Stimulated activated CD4-positive, alpha-beta T cell treated with anti-CD3 and anti-CD28 coated beads, Interleukin-15, amount 100 ng/mL, for 48 hours (primary cell): Measurements from ENCODE around the gene RASAL3.
A peak's percentile ranks its signal among the peaks of the same experiment; 100 is the strongest.
"Not testable (repeated sequence)": the region's sequence is repeated elsewhere in the genome, so short reads cannot be mapped to it uniquely, and the experiment has no call there.

Experiments
- DNase-seq, 2 donors: peaks; one replicate each; pipeline ENCODE4 v3.0.0-alpha.2; 2020; ENCODE audit warnings: low read depth in 2 of 2

Gene RASAL3

GRCh38 chr19:15421136-15421695 is 43.1 kb downstream of the RASAL3 start:
- DNase-seq: no peak

- no peak for DNase-seq
These were observed 44.8 kb downstream of the RASAL3 start for GRCh38 chr19:15419413-15420025.

DNA sequence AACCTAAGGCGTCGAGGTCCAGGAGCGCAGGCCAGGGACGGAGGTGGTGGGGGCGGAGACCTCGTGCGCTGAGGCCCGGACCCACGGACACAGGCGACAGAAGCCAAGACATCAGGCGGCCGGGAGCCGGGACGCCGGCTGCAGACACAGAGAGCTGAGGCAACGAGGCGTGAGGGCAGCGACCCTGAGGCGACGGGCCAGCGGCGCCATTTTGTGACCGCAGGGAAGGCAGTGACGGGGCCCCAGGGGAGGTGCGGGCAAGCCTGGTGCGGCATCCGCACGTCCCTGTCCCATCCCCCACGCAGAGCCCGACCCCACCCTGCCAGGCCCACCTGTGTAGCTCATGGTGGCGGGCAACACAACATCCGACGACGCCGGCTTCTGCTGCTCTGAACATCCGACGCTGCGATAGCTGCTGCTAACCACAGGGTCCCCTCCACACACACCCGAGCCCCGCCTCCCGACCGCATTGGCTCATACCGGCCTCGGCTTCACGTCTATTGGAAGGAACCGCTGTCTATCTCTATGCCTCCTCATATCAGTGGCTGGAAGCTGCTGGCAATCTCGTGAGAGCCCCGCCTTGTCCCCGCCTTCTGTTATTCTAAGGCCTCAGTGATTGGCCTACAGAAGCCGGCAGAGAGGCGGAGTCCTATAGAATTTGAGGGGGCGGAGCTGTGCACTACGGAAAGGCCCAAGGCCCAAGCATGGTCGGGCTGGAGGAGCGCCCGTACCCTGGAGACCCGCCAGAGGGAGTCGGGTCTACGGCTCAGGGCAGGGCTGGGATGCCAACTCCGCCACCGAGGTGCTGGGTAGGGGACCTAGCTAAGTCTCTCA is 45.5 kb downstream of the RASAL3 start, which contains the start of gene AKAP8L:
Gene AKAP8L, minus strand, starts transcription at position 410 of the 834 bp plus-strand sequence. Its CDS starts 65 bp downstream, at position 345.
- DNase-seq: peak; percentile 98

DNA sequence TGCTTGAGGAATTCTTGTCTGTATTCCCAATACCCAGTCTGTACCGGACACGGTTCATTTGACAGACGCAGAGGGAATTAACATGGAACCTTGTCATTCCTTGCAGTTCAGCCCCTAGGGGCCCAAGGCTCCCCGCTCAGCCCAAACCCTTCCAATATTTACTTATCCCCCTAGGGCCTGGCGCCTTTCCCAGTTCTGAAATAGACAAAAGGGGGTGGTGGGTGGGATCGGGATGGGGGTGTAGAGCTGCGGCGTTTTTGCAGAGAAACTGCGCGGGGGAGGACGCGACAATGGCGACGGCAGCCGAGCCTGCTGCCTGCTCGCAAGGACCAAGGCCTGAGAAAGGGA is 46.1 kb downstream of the RASAL3 start:
- no peak for DNase-seq

DNA sequence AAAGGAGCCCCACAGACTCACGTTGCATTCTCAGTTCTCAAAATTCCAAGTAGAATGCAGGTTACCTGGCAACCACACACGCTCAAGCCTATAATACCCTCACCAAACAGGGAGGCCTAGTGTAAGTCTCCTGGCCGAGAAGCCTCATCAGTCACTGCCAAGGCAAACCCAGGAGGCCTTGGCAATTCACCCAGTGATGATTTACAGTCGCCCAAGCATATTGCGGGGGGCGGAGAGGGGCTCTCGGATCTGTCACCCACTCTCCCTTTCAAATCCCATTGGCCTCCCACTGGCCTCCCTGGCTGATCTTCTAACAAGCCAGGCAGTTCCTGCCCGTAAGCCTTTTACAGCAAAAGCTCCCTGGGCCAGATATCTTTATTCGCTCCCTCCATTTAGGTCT is 46.6 kb downstream of the RASAL3 start:
- no peak for DNase-seq

DNA sequence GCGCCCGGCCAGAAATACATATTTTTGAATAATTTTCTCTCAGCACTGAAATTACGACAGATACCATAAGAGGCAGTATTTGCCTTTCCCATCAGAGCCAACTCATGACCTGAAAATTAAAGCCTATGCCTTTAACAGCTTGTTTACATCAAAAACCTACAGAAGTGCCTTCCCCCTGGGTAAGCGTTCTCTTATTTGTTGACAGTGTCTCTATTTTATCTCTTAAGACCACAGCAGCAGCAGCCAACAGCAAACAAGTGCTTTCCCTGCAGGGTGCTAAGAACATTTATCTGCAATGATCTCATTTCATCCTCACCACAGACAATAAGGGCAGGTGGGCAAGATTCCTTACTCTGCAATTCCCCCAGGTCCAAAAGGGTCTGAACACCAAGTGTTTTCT is 51.5 kb downstream of the RASAL3 start:
- DNase-seq: no peak

DNA sequence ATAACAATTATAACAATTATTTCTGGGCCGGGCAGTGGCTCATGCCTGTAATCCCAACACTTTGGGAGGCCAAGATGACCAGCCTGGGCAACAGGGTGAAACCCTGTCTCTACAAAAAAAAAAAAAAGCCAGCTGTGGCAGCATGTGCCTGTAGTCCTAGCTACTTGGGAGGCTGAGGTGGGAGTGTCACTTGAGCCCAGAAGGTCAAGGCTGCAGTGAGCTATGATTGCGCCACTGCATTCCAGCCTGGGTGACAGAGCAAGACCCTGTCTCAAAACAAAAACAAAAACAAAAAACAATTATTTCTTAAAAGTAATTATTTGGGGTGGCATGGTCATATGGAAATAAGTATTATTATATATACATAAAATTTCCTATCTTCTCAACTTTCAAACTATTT is 53.0 kb downstream of the RASAL3 start:
- DNase-seq: not testable (repeated sequence)

DNA sequence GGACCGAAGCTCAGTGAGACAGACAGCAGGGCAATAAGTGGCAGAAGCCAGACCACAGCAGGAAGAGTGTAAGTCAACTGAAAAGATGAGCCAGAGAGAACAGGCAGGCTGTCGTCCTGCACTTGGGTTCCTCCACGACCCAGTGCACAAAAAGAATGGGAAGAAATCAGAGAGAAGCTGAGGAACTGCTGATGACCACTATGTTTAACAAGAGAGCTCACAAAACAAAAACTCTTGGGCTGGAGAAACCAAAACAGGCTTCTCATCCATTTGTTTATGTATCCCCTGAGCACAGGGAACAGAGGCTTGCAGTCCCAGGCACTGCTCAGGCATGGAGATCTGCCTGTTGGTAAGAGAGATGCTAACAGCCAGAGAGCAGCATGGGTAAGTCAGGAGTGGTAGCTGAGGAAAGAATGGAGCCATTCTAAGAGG is 59.5 kb downstream of the RASAL3 start:
- DNase-seq: no peak

GRCh38 chr19:15404097-15404779 is 60.1 kb downstream of the RASAL3 start:
- no peak for DNase-seq

DNA sequence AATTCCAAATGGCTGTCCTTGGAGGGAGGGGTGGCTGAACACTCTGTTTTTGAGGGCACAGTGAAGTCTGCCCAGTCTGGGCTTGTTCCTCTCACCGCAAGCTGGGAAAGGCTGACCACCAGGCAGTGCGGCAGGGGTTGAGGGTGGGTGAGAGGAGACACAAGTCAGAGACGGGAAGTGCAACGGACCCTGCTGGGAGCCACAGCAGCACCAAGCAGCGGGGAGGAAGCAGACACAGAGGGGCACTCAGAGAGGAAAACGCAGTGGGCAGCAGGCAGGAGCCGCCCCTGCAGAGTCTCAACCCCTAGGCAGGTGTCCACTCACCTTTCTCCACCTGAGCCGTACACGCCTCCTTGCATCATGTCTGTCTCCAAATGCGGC is 61.2 kb downstream of the RASAL3 start:
- DNase-seq: no peak

DNA sequence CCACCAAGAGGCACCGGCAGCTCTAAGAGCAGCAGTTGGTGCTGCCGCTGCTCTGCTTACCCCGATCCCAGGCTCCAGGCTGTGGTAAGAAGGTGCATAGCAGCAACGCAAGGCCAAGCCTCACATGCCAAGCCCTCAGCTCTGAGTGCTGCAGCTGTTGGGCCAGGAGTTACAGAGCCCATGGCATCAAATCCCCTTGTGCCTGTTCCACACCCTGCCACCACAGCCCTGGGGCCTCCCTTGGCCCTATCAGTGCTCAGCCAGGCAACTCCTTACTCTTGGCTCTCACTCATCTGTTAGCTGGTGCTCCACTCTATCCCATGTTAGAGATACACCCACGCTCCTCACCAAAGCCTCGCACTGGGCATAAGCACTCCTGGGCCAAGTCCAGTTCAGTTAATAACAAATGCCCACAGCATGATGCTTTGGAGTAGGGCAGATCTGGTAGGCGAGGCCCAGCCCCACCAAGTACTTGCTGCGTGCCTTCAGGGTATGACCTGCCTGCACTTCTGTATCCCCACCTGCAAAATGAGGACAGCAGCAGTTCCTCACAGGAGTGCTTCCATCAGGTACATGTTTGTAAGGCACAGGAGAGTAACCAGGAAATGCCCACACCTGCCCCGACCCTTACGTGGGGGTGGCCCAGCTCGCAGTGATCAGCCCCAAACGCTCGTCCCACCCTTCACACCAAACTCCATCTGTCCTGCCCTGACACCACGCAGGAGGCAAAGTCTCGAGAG is 61.8 kb downstream of the RASAL3 start:
- no peak for DNase-seq
